Cerebellar cortex (tissue), 1 donor: ENCODE data around the gene SPATA2L.

Experiments
- DNase-seq: peaks from one replicate; pipeline ENCODE4 v3.0.0-alpha.2; 2015; ENCODE audit warnings: low spot score

The SPATA2L gene

GRCh38 chr16:89701425-89702406 lies at the start of gene SPATA2L:
TSS of gene SPATA2L (minus strand) at chr16:89701705. CDS start at chr16:89701232, 473 bp downstream.
- peak; percentile 95 for DNase-seq

- no peak for DNase-seq
Measured at GRCh38 chr16:89749637-89750036, 48.1 kb upstream of the SPATA2L start.

- DNase-seq = no peak
Measured at GRCh38 chr16:89748921-89749320, 47.4 kb upstream of the SPATA2L start.

GRCh38 chr16:89748076-89748475 lies 46.6 kb upstream of the SPATA2L start:
- DNase-seq = no peak

GRCh38 chr16:89746043-89746442 lies 44.5 kb upstream of the SPATA2L start:
- DNase-seq = no peak

GRCh38 chr16:89744813-89745212 lies 43.3 kb upstream of the SPATA2L start:
- no peak for DNase-seq

- no peak for DNase-seq
Measured at GRCh38 chr16:89742948-89743347, 41.4 kb upstream of the SPATA2L start.

GRCh38 chr16:89741342-89742014 lies 40.0 kb upstream of the SPATA2L start:
- DNase-seq = no peak

GRCh38 chr16:89739383-89739782 lies 37.9 kb upstream of the SPATA2L start:
- DNase-seq = no peak

- DNase-seq = no peak
Measured at GRCh38 chr16:89738538-89739317, 37.2 kb upstream of the SPATA2L start.

- no peak for DNase-seq
Measured at GRCh38 chr16:89738072-89738377, 36.5 kb upstream of the SPATA2L start.

GRCh38 chr16:89737341-89738071 lies 36.0 kb upstream of the SPATA2L start:
- no peak for DNase-seq

- DNase-seq = no peak
Measured at GRCh38 chr16:89736554-89736953, 35.0 kb upstream of the SPATA2L start.

GRCh38 chr16:89733792-89734191 lies 32.3 kb upstream of the SPATA2L start:
- no peak for DNase-seq

- no peak for DNase-seq
Measured at GRCh38 chr16:89733322-89733721, 31.8 kb upstream of the SPATA2L start.

GRCh38 chr16:89732918-89733242 lies 31.4 kb upstream of the SPATA2L start:
- no peak for DNase-seq

GRCh38 chr16:89732142-89732917 lies 30.8 kb upstream of the SPATA2L start:
- no peak for DNase-seq

GRCh38 chr16:89730610-89731234 lies 29.2 kb upstream of the SPATA2L start:
- DNase-seq = no peak

- DNase-seq = no peak
Measured at GRCh38 chr16:89729863-89730593, 28.5 kb upstream of the SPATA2L start.

GRCh38 chr16:89729293-89729692 lies 27.8 kb upstream of the SPATA2L start:
- DNase-seq = no peak
